Stromal cell of bone marrow (primary cell): Measurements from ENCODE around the gene ZNF28.
"Not testable (repeated sequence)": the region's sequence is repeated elsewhere in the genome, so short reads cannot be mapped to it uniquely, and the experiment has no call there.

Experiments used
- DNase-seq: peaks from one replicate; pipeline ENCODE4 v3.0.0-alpha.2; 2012; ENCODE audit warnings: low read depth

Gene ZNF28

GRCh38 chr19:52821204-52821960 lies at the start of gene ZNF28:
Gene ZNF28 (minus strand): TSS chr19:52821633. CDS start chr19:52817958, 3,675 bp downstream.
- not testable (repeated sequence) for DNase-seq

GRCh38 chr19:52868031-52868430 lies 46.6 kb upstream of the ZNF28 start:
- DNase-seq, result not testable (repeated sequence)

- peak; percentile 44 for DNase-seq
Measured at GRCh38 chr19:52857378-52858191, 36.2 kb upstream of the ZNF28 start, which contains the start of gene ZNF468. Gene ZNF468 (minus strand): TSS chr19:52857619. CDS start chr19:52854272, 3,347 bp downstream.

GRCh38 chr19:52856540-52857377 lies 35.3 kb upstream of the ZNF28 start:
- DNase-seq, result not testable (repeated sequence)

- DNase-seq, result not testable (repeated sequence)
Measured at GRCh38 chr19:52847352-52847751, 25.9 kb upstream of the ZNF28 start.

GRCh38 chr19:52840825-52841465 lies 19.5 kb upstream of the ZNF28 start:
- DNase-seq, result not testable (repeated sequence)

- DNase-seq, result not testable (repeated sequence)
Measured at GRCh38 chr19:52834289-52834688, 12.9 kb upstream of the ZNF28 start.

- not testable (repeated sequence) for DNase-seq
Measured at GRCh38 chr19:52833541-52833940, 12.1 kb upstream of the ZNF28 start.

GRCh38 chr19:52829866-52830265 lies 8.4 kb upstream of the ZNF28 start:
- DNase-seq, result not testable (repeated sequence)

GRCh38 chr19:52825765-52826164 lies 4.3 kb upstream of the ZNF28 start:
- no peak for DNase-seq

- DNase-seq, result no peak
Measured at GRCh38 chr19:52823676-52824075, 2.2 kb upstream of the ZNF28 start.

GRCh38 chr19:52820472-52821203 lies 795 bp downstream of the ZNF28 start:
- not testable (repeated sequence) for DNase-seq

- DNase-seq, result no peak
Measured at GRCh38 chr19:52809801-52810200, 11.6 kb downstream of the ZNF28 start.

GRCh38 chr19:52799950-52800640 lies 21.3 kb downstream of the ZNF28 start:
- DNase-seq, result not testable (repeated sequence)

- no peak for DNase-seq
Measured at GRCh38 chr19:52789440-52789839, 32.0 kb downstream of the ZNF28 start.

- peak; percentile 45 for DNase-seq
Measured at GRCh38 chr19:52786464-52787354, 34.7 kb downstream of the ZNF28 start, which contains the start of gene ZNF600. Gene ZNF600 (minus strand): TSS chr19:52786791. CDS start chr19:52778888, 7,903 bp downstream.

GRCh38 chr19:52786078-52786463 lies 35.4 kb downstream of the ZNF28 start:
- DNase-seq, result no peak

- DNase-seq, result no peak
Measured at GRCh38 chr19:52785506-52785905, 35.9 kb downstream of the ZNF28 start.

- not testable (repeated sequence) for DNase-seq
Measured at GRCh38 chr19:52782864-52783263, 38.6 kb downstream of the ZNF28 start.
